ENCODE results near the gene PIGU.

DNA sequence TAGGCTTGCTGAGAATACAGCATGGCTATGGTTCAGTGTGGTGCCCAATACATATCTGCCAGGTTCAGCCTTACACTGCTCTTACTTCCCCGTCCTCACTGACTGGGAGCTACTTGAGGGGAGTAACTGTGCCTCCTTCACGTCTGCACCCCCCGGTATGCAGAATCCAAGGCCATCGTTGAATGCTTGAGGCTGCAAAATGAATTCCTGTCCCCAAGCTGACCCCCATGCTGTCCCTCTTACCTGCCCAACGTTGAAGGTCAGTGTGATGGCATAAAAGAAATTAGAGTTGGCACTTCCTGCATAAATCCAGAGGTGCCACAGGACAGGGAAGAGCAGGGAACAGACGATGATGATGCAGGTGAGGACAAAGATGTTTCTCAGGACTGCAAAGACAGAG lies 102.0 kb downstream of the PIGU start:
- no peak for TF ChIP-seq EZH2phosphoT487 (IDR thresholded peaks at IDR 0.05; ENCODE audit: insufficient read depth, low read depth)
- TF ChIP-seq EZH2 (IDR thresholded peaks at IDR 0.05; ENCODE audit: insufficient read depth, poor library complexity, severe bottlenecking), result no peak
